Activated CD4-positive, alpha-beta T cell treated with anti-CD3 and anti-CD28 coated beads, Interleukin-2, amount 50 U/mL, for 24 hours (primary cell): ENCODE measurements around the gene OR52E8.

Experiments used
- DNase-seq, 2 donors: peaks; one replicate each; pipeline ENCODE4 v3.0.0-alpha.2; 2020; ENCODE audit warnings: low read depth in 1 of 2, low spot score in 1 of 2

Gene OR52E8

GRCh38 chr11:5808500-5809121, 48.9 kb downstream of the OR52E8 start, which contains the start of gene OR52N2:
TSS of gene OR52N2 (plus strand) at chr11:5808924. CDS start at chr11:5820336, 11,412 bp downstream.
- peak; percentile 54 to 56 for DNase-seq

GRCh38 chr11:5807580-5807979, 49.9 kb downstream of the OR52E8 start:
- no peak for DNase-seq
